Measurements from ENCODE around the gene ADCY7.
"Not testable (repeated sequence)": the region's sequence is repeated elsewhere in the genome, so short reads cannot be mapped to it uniquely, and the experiment has no call there.

Gene ADCY7

DNA sequence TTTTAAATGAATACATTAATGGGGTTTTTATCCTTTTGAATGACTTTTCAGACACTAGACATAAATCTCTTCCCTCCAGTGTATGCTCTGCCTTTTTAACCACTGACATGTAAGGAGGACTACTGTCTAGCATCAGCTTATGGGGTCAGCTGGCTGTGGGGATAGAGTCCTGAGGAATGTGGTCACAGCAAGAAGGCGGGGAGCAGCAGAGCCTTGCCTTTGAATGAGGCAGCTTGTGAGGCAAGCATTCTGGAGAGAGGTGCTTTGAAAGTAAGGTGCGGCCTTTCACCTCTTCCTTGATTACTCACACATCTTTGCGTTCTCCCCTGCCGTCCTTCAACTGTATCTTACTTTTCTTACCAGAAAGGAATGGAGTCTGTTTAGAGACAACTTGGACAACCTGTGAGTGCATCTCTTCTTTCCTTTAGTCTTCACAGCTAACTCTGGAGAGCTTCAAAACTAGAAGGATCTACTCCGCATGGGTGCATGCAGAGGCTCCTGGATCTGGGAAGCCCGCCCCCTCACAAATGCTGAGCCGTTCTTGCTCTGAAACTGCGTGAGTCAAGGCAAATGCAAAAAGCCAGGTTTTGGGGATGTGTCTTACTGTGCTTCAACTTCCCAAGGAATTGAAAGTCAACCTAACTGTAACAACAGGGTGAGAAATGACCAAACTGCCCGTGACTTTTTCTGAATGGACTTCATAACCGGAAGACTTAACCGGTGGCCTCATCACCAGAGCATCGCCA is 49.9 kb downstream of the ADCY7 start:
- DNase-seq, result no peak

DNA sequence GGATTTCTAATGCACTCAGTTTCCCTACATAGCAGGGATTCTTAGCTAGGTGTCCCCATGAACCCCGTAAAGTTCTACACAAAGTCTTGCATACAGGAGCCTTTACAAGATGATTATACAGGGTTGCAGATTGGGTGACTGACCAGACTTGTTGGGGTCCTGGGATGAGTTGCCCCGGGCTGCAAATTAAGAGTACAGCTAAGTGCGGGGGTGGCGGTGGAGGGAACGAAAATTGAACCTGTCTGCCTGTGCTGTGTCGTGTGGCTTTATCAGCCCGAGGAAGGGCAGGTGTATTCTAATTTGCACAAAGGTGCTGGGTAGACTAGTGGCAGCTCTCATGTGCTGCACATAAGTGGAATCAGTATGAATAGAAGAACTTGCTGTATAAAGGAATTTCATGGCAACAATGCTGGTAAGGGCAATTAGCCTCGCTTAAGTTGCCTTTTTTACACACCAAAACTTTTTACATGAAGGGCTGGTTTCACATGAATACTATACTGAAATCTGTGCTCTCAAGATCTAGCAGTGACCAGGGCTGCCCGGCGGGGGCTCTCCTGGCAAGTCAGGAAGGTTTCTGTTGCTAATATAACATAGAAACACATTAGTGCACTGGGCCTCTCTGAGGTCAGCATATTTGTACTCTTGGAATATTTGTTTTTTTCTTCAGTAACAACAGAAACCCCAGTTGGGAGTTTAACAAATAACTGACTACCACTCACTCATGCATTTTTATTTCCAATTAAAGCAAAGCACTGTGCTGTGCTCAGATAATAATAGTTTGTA is 50.7 kb downstream of the ADCY7 start:
- DNase-seq, result no peak

DNA sequence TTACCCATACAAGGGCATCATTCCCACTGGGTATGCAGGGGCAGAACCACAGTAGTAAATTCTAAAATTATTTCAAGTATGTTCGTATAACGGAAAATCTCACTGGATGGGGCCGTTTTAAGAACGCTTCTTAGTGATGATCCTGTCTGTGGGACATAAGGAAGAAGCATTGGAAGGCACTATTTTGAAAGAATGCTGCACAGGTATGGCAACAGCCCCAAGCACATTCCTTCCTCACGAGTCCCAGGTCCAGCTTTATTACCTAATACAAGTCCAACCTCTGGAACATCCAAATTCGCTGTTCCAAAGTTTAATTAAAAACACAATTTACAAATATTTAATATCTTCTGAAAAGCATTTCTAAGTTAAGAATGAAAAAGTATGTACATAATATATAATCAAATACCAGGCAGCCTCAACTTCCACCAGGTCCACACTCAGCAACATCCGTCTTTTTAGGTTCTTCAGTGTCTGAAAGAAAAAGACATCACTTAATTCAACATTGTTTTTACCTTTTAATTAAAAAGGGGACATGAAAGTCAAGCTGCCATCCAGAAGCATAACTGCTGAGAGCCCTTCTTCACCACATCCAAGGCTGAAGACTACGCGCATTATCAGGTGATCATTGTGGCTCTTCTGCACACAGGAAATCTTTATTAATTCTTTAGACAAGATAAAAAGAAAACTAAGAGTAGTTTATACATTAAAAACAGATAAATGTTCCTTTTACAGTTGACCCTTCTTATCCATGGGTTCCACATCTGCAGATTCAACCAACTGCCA is 52.6 kb downstream of the ADCY7 start:
- no peak for DNase-seq

DNA sequence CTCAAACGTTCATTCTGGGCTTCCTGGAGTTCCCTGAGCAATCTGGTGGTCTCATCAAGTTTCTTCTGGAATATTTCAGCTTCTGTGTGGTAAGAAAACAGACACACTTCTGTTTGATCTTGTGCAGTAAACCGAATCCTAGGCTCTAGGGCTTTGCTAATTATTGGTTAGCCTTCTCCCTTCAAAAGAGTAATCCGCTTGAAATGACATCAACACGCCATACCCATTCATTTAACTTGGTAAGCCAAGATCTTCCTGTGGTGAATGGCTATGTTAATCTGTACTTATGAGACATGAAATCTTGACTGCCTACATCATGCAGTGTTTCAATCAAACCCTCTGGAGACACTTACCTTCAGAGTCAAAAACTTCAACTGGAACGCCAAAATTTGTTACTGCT is 54.0 kb downstream of the ADCY7 start:
- no peak for DNase-seq

DNA sequence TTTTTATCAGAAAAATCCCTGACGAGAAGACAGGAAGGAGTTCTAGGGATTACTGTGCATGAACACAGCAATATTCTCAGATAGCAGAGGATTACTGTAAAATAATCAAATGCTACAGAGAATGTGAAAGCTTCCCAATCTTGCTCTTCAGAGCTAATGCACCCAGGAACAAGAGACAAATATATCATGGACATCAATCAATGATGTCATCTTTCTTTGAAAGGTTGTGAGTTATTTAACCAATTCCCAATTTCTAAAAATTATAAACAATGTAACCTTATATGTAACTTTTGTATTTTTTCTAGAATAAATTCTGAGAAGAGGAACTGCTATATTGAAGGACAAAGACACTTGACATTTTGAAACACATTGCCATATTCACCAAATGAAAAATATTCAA is 56.0 kb downstream of the ADCY7 start:
- DNase-seq, result no peak

DNA sequence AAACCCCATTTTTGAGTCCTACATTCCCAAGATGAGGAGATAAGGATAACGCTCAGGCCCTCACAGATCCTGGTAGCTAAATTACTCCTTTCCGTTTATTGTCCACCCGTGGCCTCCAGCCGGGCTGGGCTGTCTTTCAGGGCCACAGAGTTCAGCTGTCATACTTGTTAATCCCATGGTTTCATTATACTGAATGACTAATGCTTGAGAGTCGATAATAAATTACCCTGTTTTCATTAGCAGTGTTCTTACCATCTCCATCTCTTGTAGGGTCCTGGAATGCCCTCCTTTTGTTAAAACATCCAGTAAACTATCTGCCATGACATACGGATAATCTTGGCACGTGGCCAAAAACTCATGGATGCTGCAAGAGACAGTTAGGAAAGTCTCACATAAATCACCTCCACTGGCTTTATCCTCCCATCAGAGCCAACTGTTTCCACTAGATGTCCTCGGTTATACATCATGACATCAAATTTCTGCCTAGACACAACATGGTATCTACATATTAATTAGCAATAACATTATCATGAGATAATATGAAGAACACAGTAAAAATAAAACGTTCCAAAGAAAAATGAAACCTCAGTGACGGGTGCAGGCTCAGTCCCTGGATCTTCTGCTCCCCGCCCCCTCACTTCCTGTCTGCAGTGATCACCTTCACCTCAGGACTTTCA is 57.1 kb downstream of the ADCY7 start:
- peak in 2 of 3 donors; percentile 28 to 29 for DNase-seq

DNA sequence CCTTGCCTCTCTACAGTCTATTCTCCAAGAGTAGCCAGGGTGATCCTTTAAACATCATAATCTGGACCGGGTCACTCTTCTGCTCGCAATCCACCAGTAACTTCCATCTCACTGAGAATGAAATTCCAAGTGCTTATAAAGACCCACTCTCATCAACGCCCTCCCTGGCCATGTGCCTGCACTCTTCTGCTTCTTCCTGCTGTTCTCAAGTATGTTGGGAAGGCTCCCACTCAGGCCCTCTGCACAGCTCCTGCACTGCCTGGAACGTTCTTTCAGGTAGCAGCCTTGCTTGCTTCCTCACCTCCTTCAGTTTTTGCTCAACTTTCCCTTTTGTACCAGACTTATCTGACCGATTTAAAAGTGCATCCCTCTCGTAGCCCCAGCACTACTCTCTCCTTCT is 58.0 kb downstream of the ADCY7 start:
- DNase-seq, result no peak

DNA sequence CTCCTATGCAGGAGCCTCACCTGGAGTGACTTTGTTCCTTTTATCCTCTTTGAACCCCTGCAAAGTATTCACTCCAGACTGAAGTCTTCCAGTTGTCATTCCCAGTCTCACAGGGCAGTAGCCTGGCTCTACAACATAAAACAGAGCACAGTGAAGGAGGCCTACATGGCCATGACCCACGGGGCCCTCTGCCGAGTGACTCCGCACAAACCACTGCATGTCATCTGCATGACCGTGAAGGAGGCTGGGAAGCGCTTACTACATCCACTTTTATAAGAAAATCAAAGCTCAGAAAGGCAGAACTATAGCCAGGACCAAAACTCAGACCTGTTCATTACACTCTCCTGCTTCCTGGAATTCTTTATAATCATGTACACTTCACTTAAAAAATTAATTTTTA is 59.9 kb downstream of the ADCY7 start:
- no peak for DNase-seq

DNA sequence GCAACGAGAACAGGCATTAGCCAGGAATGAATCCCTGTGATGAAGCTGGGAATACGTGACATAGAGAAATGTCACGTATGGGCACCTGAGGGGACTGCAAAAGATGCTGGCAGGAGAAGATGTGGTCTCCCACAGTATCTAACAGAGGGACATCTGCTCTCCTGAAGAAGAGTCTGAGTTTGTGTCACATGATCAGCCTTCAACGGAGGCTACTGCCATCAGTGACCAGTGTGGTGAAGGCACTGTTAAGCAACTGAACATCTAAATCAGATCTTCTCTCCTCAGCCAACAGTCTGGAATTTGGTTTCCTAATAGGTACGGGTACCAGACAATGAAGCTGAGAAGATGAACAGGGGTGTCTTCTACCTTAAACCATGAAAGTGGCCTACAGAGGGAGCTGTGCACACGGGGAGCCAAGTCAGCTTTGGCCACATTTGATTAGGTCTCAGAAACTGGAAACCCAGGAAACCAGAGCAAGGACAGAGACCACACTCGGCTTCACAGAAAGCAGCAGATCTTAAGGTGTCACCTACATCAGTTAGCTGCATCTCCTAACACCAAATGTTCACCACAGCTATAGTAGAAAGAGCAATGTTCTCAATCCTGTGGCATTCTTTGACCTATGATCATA is 60.6 kb downstream of the ADCY7 start:
- peak; percentile 45 to 59 (median 57) for DNase-seq

DNA sequence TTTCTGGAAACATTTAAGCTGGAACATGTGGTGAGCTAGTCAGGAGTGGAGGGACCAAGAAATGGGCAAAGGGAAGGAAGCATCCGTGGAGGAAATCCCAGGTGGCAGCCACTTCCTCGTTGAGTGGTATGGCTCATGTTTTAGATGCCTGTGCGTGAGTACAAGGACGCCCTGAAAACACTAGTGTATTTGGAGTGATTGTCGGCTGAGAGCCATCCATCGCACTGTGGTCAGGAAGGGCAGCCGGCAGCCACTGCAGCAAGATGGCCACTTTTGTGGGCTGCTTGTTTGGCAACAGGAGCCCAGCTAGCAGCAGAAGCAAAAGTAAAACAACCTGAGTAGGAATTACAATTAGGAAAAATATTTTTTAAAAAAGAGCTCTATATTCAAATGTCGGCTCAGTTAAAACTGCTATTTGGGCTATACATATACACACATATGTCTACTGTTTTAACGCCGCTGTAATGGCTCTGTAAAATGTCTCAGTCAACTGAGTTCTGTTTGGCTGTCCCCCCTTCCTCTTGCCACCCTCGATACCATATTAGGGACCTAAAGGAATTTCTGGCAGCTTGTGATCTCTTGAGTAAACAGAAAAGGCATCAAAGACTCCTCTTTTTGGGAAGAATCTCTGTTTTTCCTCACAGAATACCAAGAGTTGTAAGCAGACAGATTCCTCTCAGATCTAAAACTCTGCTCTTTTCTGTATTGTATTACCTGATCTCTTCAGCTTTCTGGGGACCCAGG is 63.3 kb downstream of the ADCY7 start:
- DNase-seq, result no peak

DNA sequence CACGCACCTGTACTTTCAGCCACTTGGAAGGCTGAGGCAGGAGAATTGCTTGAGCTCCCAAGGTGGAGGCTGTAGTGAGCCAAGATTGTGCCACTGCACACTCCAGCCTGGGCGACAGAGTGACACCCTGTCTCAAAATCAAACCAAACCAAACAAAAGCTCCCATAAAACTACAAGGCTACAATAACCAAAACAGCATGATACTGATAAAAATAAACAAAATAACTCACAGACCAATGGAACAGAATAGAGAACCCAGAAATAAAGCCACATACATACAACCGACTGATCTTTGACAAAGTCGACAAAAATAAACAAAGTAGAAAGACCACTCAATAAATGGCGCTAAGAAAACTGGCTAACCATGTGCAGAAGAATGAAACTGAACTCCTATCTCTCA is 65.2 kb downstream of the ADCY7 start:
- DNase-seq, result no peak

DNA sequence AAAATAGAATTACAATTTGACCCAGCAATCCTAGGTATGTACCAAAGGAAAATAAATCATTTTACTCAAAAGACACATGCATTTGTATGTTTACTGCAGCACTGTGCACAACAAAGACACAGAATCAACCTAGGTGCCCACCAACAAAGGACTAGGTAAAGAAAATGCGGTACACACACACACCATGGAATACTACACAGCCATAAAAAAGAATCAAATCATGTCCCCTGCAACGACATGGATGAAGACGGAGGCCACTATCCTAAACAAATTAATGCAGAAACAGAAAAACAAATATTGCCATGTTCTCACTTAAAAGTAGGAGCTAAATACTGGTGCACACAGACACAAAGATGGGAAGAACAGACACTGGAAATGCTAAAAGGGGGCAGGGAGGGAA is 66.2 kb downstream of the ADCY7 start:
- no peak for DNase-seq

DNA sequence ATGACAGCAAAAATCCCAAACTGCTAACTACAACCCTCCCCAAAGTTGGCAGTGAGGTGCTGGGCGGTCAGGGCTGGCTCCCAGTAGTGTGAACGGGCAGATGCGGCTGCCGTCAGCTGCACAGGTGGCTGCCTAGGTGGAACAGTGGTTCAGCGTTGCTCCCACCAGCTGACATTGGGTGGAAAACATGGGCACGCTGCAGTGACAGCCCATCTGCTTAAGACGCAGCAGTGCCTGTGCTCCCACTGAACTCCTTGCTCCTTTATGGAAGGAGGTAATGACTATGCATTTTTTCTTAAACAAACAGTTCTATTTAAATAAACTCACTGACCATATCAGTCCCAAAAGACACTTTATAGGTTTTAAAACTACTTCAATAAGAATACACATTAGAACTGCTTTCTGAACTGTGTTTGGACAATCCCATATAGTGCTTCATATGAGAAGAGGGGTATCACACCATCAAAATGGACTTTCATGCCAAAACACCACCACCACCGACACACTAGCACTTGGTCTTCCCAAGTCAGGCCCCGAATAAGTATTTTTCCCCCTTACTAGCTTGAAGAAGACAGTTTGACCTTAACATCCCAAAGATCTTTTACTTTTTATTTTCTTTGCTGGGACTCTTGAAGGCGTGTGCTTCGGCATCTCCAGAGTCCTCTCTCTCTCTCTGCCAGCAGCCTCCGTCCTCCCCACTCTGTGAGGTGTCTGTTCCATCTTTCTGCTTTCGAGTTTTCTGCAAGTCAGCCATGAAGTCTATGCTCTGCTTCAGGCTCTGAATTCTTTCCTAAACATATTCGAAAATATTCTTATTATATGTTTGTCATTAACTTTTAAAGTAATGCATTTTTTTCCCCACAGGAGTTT is 68.0 kb downstream of the ADCY7 start:
- DNase-seq, result no peak

DNA sequence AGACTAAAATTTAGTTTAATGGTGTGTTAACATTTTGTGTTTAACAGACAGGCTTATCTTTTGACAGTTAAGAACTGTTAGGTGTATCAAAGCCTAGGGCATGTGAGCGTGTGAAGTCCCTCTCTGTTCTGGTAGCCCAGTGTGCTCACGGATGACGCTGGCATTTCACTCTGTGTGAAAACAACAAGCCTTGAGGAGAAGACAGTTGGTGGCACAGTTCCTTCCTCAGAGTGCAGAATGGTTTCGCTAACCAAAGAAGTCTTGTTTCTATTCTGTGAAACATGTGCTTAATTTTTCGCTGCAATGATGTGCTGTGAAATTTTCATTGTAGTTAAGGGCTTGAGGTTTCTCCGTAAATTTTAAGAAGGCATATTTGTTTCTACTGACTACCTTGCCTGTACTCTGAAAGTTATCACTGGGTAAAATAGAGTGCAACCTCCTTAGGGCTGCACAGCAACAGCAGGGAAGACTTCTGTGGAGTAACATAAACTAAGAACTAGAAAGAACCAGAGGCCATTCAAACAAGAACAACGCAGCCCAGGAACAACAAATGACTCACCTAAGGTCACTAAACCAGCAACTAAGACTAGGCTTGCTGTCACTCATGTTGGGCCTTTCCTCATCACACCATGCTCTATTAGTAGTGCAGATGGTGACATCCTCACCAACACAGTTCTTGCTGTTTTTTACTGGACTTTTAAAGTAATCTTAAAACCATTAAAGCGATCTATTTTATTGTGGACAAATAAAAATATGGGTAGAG is 69.0 kb downstream of the ADCY7 start:
- DNase-seq, result peak in 1 of 3 donors; percentile 59

DNA sequence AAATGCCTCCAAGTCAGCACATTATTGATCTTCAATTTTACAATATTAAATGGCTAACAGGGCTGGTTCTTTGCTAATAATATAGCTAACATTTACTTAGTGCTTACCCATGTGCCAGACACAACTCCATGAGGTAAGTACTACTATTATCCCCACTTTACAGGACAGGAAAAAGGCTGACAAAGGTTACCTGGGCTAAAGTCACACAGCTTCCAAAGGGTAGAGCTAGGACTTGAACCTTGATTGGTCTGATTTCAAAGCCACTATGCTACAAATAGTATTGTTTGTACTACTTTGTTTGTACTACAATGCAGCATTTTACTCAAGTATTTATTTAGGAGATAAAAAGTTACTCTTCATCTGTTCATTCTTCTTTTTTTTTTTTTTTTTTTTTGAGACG is 70.5 kb downstream of the ADCY7 start:
- no peak for DNase-seq

DNA sequence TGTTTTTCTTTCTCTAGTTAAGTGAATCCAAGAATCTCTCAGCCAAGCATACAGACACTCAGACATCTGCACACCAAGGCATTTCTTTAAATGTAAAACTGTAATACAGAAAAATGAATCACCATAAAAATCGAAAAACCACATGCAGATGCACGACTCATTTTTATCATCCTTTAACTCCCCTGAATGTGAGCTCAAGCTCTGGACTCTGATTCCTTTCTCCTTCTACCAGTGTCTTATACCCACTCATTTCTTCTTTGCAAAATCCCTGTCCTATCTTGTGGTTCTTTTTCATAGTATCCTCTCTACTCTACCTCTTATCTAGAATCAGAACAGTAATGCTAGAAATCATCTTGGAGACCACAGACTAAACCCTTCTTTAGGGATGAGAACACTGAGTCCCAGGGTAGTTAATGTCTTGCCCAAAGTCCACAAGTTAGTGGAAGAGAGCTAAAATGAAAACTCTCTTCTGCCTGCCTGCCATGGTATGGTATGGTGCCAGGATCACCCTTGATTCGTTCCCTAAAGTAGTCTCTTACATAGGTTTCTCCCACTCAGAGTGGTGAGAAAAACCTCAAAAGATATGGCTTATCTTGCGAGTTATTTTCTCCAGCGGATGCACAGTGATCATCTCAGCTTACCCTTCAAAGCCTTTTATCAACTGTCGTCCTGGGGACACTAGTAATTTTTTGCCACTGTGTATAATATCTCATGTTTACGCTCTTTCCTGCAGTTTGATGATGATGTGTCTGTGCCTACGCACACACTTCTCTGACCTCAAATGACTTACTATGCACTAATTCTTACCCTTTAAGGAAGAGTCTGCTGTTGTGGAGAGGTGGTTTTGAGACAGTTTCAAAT is 72.2 kb downstream of the ADCY7 start:
- no peak for DNase-seq

DNA sequence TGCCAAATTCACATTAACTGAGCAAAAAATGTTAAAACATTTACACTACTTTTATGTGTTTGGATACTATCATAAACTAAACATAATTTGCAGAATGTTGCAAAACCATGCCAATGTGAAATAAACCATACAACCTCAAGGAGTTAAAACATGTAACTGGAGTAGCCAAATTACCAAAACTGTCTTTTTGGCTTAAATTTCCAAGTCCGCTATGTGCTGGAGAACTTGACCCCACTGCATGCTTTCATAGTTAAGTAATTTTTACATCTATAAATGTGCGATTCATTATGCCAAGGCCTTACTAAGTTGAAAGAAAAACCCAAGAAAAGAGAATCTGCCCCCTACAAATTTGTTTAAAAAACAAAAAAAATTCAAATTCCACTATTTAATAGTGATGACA is 74.2 kb downstream of the ADCY7 start:
- DNase-seq, result no peak

DNA sequence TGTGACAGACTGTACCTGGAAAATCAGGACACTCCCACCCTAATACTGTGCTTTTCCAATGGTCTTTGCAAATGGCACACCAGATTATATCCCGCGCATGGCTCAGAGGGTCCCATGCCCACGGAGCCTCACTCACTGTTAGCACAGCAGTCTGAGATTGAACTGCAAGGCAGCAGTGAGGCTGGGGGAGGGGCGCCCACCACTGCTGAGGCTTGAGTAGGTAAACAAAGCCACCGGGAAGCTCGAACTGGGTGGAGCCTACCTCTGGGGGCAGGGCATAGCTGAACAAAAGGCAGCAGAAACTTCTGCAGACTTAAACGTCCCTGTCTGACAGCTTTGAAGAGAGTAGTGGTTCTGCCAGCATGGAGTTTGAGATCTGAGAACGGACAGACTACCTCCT is 77.2 kb downstream of the ADCY7 start:
- not testable (repeated sequence) for DNase-seq

DNA sequence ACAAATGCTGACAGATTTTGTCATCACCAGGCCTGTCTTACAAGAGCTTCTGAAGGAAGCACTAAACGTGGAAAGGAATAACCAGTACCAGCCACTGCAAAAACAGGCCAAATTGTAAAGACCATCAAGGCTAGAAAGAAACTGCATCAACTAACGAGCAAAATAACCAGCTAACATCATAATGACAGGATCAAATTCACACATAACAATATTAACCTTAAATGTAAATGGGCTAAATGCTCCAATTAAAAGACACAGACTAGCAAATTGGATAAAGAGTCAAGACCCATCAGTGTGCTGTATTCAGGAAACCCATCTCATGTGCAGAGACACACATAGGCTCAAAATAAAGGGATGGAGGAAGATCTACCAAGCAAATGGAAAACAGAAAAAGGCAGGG is 78.9 kb downstream of the ADCY7 start:
- not testable (repeated sequence) for DNase-seq

Measured in suppressor macrophage treated with lipopolysaccharide for 1 hour (primary cell).